Measurements from ENCODE around the gene ZYX.

DNA sequence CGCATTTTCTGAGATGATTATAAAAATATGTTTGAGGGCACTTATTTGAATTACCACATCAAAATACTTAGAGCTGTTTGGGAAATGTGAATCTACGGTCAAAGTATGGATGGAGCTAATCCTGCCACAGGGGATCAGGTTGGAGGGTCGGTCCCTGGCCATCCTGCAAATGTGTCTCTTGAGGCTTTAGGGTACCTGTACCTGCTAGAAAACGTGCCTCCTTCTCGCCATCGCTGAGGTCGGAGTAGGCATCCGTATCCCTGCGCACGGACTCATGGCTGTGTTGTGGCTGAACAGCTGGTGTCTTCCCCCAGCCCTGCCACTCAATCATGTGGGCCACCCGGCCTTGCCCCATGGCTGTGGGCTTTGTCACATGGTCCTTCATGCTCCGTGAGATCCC is 22.5 kb upstream of the ZYX start:
- TF ChIP-seq POLR2AphosphoS5 (IDR thresholded peaks at IDR 0.05) (no peak), EP300 (IDR thresholded peaks at IDR 0.05) (no peak)
- TF ChIP-seq, protein P1, sequence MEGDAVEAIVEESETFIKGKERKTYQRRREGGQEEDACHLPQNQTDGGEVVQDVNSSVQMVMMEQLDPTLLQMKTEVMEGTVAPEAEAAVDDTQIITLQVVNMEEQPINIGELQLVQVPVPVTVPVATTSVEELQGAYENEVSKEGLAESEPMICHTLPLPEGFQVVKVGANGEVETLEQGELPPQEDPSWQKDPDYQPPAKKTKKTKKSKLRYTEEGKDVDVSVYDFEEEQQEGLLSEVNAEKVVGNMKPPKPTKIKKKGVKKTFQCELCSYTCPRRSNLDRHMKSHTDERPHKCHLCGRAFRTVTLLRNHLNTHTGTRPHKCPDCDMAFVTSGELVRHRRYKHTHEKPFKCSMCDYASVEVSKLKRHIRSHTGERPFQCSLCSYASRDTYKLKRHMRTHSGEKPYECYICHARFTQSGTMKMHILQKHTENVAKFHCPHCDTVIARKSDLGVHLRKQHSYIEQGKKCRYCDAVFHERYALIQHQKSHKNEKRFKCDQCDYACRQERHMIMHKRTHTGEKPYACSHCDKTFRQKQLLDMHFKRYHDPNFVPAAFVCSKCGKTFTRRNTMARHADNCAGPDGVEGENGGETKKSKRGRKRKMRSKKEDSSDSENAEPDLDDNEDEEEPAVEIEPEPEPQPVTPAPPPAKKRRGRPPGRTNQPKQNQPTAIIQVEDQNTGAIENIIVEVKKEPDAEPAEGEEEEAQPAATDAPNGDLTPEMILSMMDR (IDR thresholded peaks at IDR 0.05), result no peak
